Pancreas (tissue), 10 donors: ENCODE measurements around the gene TEX101. TPM values are rescaled to one million over a fixed set of nuclear protein-coding genes. Genes with fewer than 3 reads are reported as not detected.
A peak's percentile ranks its signal among the peaks of the same experiment; 100 is the strongest.
"Not testable (repeated sequence)": the region's sequence is repeated elsewhere in the genome, so short reads cannot be mapped to it uniquely, and the experiment has no call there.

Experiments used
- ATAC-seq, 4 donors: fragments of 200-7000 bp; cut with Tn5 transposase; one replicate each; pipeline versions ENCODE4 v1.8.0 to v1.9.1; 2020; ENCODE audit warnings: mild to moderate bottlenecking in 4 of 4, moderate library complexity in 4 of 4
- DNase-seq, 6 donors: peaks; one replicate each; pipeline ENCODE4 v3.0.0-alpha.2; 2020
- FAIRE-seq: peaks from 2 replicates; lab custom pipeline; 2012; peaks lifted over from hg19 to GRCh38; lab: Jason Lieb, UNC
- H3K27ac ChIP-seq, 4 donors: fragments of 200-600 bp; sonication (generic); 1 replicate in 3 of 4; 2 replicates in 1 of 4; pipeline versions ENCODE4 v1.5.0 to v1.8.0; 2020
- H3K27me3 ChIP-seq, 4 donors: fragments of 200-600 bp; one replicate each; pipeline ENCODE4 v1.8.0; 2021
- H3K36me3 ChIP-seq, 3 donors: fragments of 200-600 bp; sonication (generic) in 1 of 3; one replicate each; pipeline versions ENCODE4 v1.5.0 to v1.8.0; 2020 to 2021
- H3K4me1 ChIP-seq, 3 donors: fragments of 200-600 bp; one replicate each; pipeline ENCODE4 v1.8.0; 2021
- H3K4me3 ChIP-seq, 4 donors: fragments of 200-600 bp; sonication (generic) in 2 of 4; one replicate each; pipeline versions ENCODE4 v1.5.0 to v1.8.0; 2020 to 2021
- H3K9me3 ChIP-seq, 4 donors: fragments of 200-600 bp; one replicate each; pipeline ENCODE4 v1.8.0; 2021
- WGBS, 2 donors: extraction: QIAGEN DNeasy Blood & Tissue Kit; methylation state at CpG; one replicate each; pipeline ENCODE4 v1.1.7; 2013; 5-methylcytosine and 5-hydroxymethylcytosine counted together
- intact Hi-C, 3 donors: fragments of 100-400 bp; cut with DNase I; formaldehyde crosslinking; loops; one replicate each; pipeline versions ENCODE4 v1.11.1 to v1.14.2; 2022
- polyA plus RNA-seq, 2 donors: library from polyadenylated mRNA; stranded (reverse); fragments of 200-250 nt; gene quantifications; one replicate each; pipeline ENCODE4 v1.2.3, GENCODE V29; 2013
- total RNA-seq, 6 donors: library from RNA; stranded (reverse); fragmentation: NEBNext Ultra II Directional in 4 of 6; extraction: Animal tissue kit (Norgen Biotek cat#: 25700) in 4 of 6; gene quantifications; one replicate each; pipeline versions ENCODE4 v1.2.1 to v1.2.4, GENCODE V29; 2021 to 2023
- TF ChIP-seq, protein P1 (sequence below), 4 donors: fragments of 200-600 bp; sonication (generic) in 3 of 4; IDR thresholded peaks; one replicate each; pipeline versions ENCODE4 v1.5.0 to v1.8.0; 2021; ENCODE audit warnings: antibody characterized with exemption in 4 of 4
- donor health status: healthy with polysubstance abuse.
- donor health status: DM: no; HTN: no; CAD: no; lungs with moderate emphysema.
- donor health status: DM: no; HTN: no; CAD: no.
- donor health status: control.
- donor health status: control.
- donor health status: Bipolar disorder and iron deficiency.
- donor health status: DM: yes; HTN: yes; CAD: no.
- donor health status: DM: no; HTN: no; CAD: no.
- donor health status: DM: no; HTN: no; CAD: no.
- donor health status: DM: yes; HTN: yes; CAD: no.

TEX101 gene
- not detected for total RNA-seq
- polyA plus RNA-seq, result not detected

GRCh38 chr19:43414554-43414953, at the start of gene TEX101:
TSS of gene TEX101 (plus strand) at chr19:43414890. CDS start at chr19:43415920, 1,030 bp downstream.
- H3K9me3 ChIP-seq, result no peaks in the 10 kb centered on the region
- intact Hi-C loops, result no loop called here
- TF ChIP-seq, protein P1, sequence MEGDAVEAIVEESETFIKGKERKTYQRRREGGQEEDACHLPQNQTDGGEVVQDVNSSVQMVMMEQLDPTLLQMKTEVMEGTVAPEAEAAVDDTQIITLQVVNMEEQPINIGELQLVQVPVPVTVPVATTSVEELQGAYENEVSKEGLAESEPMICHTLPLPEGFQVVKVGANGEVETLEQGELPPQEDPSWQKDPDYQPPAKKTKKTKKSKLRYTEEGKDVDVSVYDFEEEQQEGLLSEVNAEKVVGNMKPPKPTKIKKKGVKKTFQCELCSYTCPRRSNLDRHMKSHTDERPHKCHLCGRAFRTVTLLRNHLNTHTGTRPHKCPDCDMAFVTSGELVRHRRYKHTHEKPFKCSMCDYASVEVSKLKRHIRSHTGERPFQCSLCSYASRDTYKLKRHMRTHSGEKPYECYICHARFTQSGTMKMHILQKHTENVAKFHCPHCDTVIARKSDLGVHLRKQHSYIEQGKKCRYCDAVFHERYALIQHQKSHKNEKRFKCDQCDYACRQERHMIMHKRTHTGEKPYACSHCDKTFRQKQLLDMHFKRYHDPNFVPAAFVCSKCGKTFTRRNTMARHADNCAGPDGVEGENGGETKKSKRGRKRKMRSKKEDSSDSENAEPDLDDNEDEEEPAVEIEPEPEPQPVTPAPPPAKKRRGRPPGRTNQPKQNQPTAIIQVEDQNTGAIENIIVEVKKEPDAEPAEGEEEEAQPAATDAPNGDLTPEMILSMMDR (IDR thresholded peaks at IDR 0.05), result no peak
- ATAC-seq, result no peak
- no peak within 1 kb of the TSS for H3K4me3 ChIP-seq
- H3K4me1 ChIP-seq, result no peaks in the 10 kb centered on the region
- no peak for FAIRE-seq
- no peak for DNase-seq
- H3K36me3 ChIP-seq, result no peaks in the 10 kb centered on the region
- WGBS, 2 donors, result 92 to 96% methylated on average over 21 of the region's 21 CpGs
- H3K27ac ChIP-seq, result no peak within 1 kb of the TSS
- no peaks in the 10 kb centered on the region for H3K27me3 ChIP-seq

GRCh38 chr19:43365677-43366076, 49.0 kb upstream of the TEX101 start:
- ATAC-seq, H3K9me3 ChIP-seq, FAIRE-seq, H3K27me3 ChIP-seq, H3K4me1 ChIP-seq, H3K36me3 ChIP-seq, H3K4me3 ChIP-seq, intact Hi-C loops, H3K27ac ChIP-seq, DNase-seq: not testable (repeated sequence)
- WGBS, 2 donors, result 60 to 79% methylated on average over 5 of the region's 9 CpGs

DNA sequence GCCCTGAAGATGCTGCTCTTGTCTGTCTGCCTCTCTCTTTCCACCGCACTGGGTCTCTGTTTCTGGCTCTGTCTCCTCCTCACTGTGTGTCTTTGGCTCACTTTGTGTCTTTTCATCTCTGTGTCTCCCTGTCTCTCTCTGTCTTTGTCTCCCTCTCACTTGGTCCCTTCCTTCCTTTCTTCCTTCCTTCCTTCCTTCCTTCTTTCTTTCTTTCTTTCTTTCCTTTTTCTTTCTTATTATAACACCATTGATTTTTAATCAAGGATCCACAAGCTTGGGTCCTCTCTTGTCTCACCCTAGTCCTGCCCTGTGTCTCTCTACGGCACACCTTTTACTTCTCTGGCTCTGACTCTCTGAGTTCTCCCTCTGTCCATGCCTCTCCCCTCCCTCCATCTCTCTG, 46.9 kb upstream of the TEX101 start:
- no peaks in the 10 kb centered on the region for H3K9me3 ChIP-seq
- H3K36me3 ChIP-seq, result no peaks in the 10 kb centered on the region
- DNase-seq (no peak), FAIRE-seq (no peak), ATAC-seq (no peak)
- no peak overlapping the region for H3K27ac ChIP-seq
- intact Hi-C loops, result no loop called here
- H3K4me1 ChIP-seq, result no peaks in the 10 kb centered on the region
- H3K4me3 ChIP-seq, result no peak overlapping the region
- no peaks in the 10 kb centered on the region for H3K27me3 ChIP-seq
- 65 to 83% methylated on average over 2 of the region's 2 CpGs for WGBS, 2 donors
- TF ChIP-seq, protein P1 (IDR thresholded peaks at IDR 0.05), result no peak

- H3K9me3 ChIP-seq, H3K36me3 ChIP-seq, FAIRE-seq, H3K4me3 ChIP-seq, H3K4me1 ChIP-seq, intact Hi-C loops, H3K27ac ChIP-seq, H3K27me3 ChIP-seq, DNase-seq: not testable (repeated sequence)
- 12 to 19% methylated on average over 5 of the region's 9 CpGs for WGBS, 2 donors
- ATAC-seq, result peak in 1 of 4 donors; percentile 57
Measured at GRCh38 chr19:43368897-43369296, 45.8 kb upstream of the TEX101 start.

DNA sequence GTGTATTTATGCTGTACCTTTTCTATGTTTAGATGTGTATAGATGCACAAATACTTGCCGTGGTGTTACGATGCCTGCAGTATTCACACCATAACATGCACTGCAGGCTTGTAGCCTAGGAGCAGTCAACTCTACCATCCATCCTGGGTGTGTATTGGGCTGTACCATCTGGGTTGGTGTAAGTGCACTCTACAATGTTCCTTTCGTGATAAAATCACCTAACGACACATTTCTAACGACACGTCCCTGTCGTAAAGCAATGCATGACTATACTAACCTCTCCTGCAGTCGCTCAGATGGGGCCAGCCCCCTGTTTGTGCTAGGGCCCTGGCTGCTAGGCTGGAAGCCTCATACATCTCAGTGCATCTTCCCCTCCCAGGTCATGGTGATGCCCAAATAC, 42.8 kb upstream of the TEX101 start:
- TF ChIP-seq, protein P1 (IDR thresholded peaks at IDR 0.05), result no peak
- no peak overlapping the region for H3K4me3 ChIP-seq
- H3K36me3 ChIP-seq, result no peaks in the 10 kb centered on the region
- no peaks in the 10 kb centered on the region for H3K9me3 ChIP-seq
- no peak overlapping the region for H3K27ac ChIP-seq
- no peaks in the 10 kb centered on the region for H3K4me1 ChIP-seq
- H3K27me3 ChIP-seq, result no peaks in the 10 kb centered on the region
- WGBS, 2 donors, result 79% methylated on average over 8 of the region's 8 CpGs
- ATAC-seq, result no peak
- DNase-seq, result no peak
- FAIRE-seq, result no peak
- intact Hi-C loops, result no loop called here

DNA sequence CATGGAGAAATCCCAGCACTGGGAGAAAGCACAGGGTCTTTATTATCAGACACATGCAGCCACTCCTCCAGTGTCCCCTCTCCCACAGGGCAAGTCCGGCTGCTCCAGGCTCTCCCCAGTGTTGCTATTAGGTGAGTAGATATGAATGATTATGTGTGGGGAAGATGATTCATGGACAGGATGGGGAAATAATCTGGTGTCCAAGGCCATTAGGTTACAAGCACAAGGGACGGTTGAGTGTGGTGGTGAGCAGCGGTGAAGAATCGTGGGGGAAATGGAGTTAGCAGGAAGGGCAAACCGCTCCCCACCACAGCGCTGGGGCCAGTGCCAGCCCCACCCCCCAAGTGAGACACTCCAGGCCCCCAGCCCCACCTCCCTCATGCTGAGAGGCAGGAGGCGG, 42.2 kb upstream of the TEX101 start:
- Histone ChIP-seq H3K9me3 (no peaks in the 10 kb centered on the region), H3K4me3 (no peak overlapping the region), H3K27ac (no peak overlapping the region), H3K27me3 (no peaks in the 10 kb centered on the region), H3K4me1 (no peaks in the 10 kb centered on the region), H3K36me3 (no peaks in the 10 kb centered on the region)
- FAIRE-seq (no peak), DNase-seq (no peak), ATAC-seq (no peak)
- WGBS, 2 donors, result 70 to 72% methylated on average over 7 of the region's 7 CpGs
- TF ChIP-seq, protein P1 (IDR thresholded peaks at IDR 0.05), result no peak
- intact Hi-C loops, result no loop called here

DNA sequence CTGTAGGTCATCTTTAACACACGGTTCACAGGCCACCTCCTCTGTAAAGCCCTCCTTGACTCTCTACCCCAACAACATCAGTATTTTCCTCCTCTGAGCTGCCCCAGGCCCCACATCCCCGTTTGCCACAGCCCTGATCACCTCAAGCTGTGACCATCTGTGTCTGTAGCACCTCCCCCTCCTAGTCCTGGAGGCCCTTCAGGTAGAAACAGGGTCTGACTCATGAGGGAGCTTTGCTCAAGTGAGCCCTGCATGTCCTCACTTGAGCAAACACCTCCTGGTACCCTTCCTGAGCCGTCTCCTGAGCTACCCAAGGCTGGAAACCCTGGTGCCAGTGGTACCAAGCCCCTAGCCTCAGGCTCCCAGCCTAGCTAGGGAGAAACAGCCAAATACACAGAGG, 37.1 kb upstream of the TEX101 start:
- intact Hi-C loops, H3K36me3 ChIP-seq, H3K27ac ChIP-seq, ATAC-seq, H3K4me1 ChIP-seq, H3K9me3 ChIP-seq, H3K27me3 ChIP-seq, H3K4me3 ChIP-seq, DNase-seq, FAIRE-seq: not testable (repeated sequence)
- WGBS, 2 donors, result no CpG with 5 or more reads among the region's 3 CpGs
